Suprapubic skin (tissue), 4 donors: ENCODE measurements around the gene RPS6KA2. TPM values are rescaled to one million over a fixed set of nuclear protein-coding genes. Genes with fewer than 3 reads are reported as not detected.

ENCODE experiments used
- DNase-seq, 2 donors: peaks; one replicate each; pipeline ENCODE4 v3.0.0-alpha.2; 2019; ENCODE audit warnings: low spot score in 2 of 2
- H3K27ac ChIP-seq: fragments of 200-600 bp; sonication (generic); one replicate; pipeline ENCODE4 v1.5.1; 2019
- H3K27me3 ChIP-seq: fragments of 200-600 bp; sonication (generic); one replicate; pipeline ENCODE4 v1.5.1; 2019
- H3K36me3 ChIP-seq: fragments of 200-600 bp; sonication (generic); one replicate; pipeline ENCODE4 v1.5.1; 2019
- H3K4me1 ChIP-seq: fragments of 200-600 bp; sonication (generic); one replicate; pipeline ENCODE4 v1.5.1; 2019
- H3K4me3 ChIP-seq: fragments of 200-600 bp; sonication (generic); one replicate; pipeline ENCODE4 v1.5.1; 2019; ENCODE audit warnings: mild to moderate bottlenecking
- H3K9me3 ChIP-seq: fragments of 200-600 bp; sonication (generic); one replicate; pipeline ENCODE4 v1.5.1; 2019
- CTCF ChIP-seq, 2 donors: fragments of 200-600 bp in 1 of 2; fragments of 450-650 bp in 1 of 2; sonication (generic) in 1 of 2; IDR thresholded peaks; one replicate each; pipeline ENCODE4 v1.5.1; 2016 to 2019; ENCODE audit warnings: antibody characterized with exemption in 2 of 2, mild to moderate bottlenecking in 1 of 2, moderate library complexity in 1 of 2
- EP300 ChIP-seq: sonication (generic); formaldehyde crosslinking; IDR thresholded peaks from one replicate; pipeline ENCODE4 v1.6.1; 2017; ENCODE audit warnings: antibody characterized with exemption
- POLR2A ChIP-seq, 2 donors: fragments of 450-650 bp; IDR thresholded peaks; one replicate each; pipeline ENCODE4 v1.6.1; 2017; ENCODE audit warnings: antibody characterized with exemption in 2 of 2, mild to moderate bottlenecking in 2 of 2, moderate library complexity in 2 of 2
- POLR2AphosphoS5 ChIP-seq, 3 donors: sonication (generic); formaldehyde crosslinking; IDR thresholded peaks; one replicate each; pipeline ENCODE4 v1.6.1; 2017; ENCODE audit warnings: antibody characterized with exemption in 3 of 3
- WGBS: methylation state at CpG from one replicate; pipeline ENCODE4 v1.1.5; 2018; 5-methylcytosine and 5-hydroxymethylcytosine counted together
- total RNA-seq, 4 donors: library from RNA; depleted of rRNA; stranded (reverse); fragments of >200 nt; gene quantifications; one replicate each; pipeline ENCODE4 v1.1.0, GENCODE V29; 2016

RPS6KA2 gene
- total RNA-seq, 4 donors from 2014 or later, result 24.2 to 38.5 (median 32.3) TPM

GRCh38 chr6:166436195-166437139, 190.6 kb downstream of the RPS6KA2 start:
- Histone ChIP-seq H3K4me3 (no peak overlapping the region), H3K9me3 (no peaks in the 10 kb centered on the region), H3K4me1 (peaks cover 12% of the 10 kb centered on the region), H3K27ac (no peak overlapping the region), H3K27me3 (no peaks in the 10 kb centered on the region), H3K36me3 (peaks cover 9% of the 10 kb centered on the region)
- TF ChIP-seq CTCF (IDR thresholded peaks at IDR 0.05) (no peak), POLR2AphosphoS5 (IDR thresholded peaks at IDR 0.05) (no peak), POLR2A (IDR thresholded peaks at IDR 0.05) (no peak), EP300 (no peak)
- DNase-seq, result no peak
- 83% methylated on average over 22 of the region's 24 CpGs for WGBS

GRCh38 chr6:166435574-166435973, 191.5 kb downstream of the RPS6KA2 start:
- TF ChIP-seq EP300, result no peak
- peak in 1 of 2 donors; percentile 25 for TF ChIP-seq CTCF (IDR thresholded peaks at IDR 0.05)
- Histone ChIP-seq H3K27ac (no peak overlapping the region), H3K36me3 (peaks cover 17% of the 10 kb centered on the region), H3K4me3 (no peak overlapping the region), H3K4me1 (peaks cover 12% of the 10 kb centered on the region), H3K27me3 (no peaks in the 10 kb centered on the region), H3K9me3 (no peaks in the 10 kb centered on the region)
- DNase-seq, result no peak
- WGBS, result 0% methylated on average over 1 of the region's 10 CpGs

GRCh38 chr6:166434336-166434735, 192.7 kb downstream of the RPS6KA2 start:
- Histone ChIP-seq H3K27me3 (no peaks in the 10 kb centered on the region), H3K9me3 (no peaks in the 10 kb centered on the region), H3K36me3 (peaks cover 29% of the 10 kb centered on the region), H3K4me3 (no peak overlapping the region), H3K4me1 (peaks cover 12% of the 10 kb centered on the region), H3K27ac (no peak overlapping the region)
- WGBS, result 58% methylated on average over 5 of the region's 5 CpGs
- DNase-seq, result no peak
- no peak for TF ChIP-seq POLR2A (IDR thresholded peaks at IDR 0.05)
- no peak for TF ChIP-seq CTCF (IDR thresholded peaks at IDR 0.05)
- no peak for TF ChIP-seq POLR2AphosphoS5 (IDR thresholded peaks at IDR 0.05)
- no peak for TF ChIP-seq EP300

- H3K4me1 ChIP-seq, result peaks cover 12% of the 10 kb centered on the region
- no peak overlapping the region for H3K27ac ChIP-seq
- no peaks in the 10 kb centered on the region for H3K9me3 ChIP-seq
- TF ChIP-seq CTCF (IDR thresholded peaks at IDR 0.05) (no peak), EP300 (no peak), POLR2A (IDR thresholded peaks at IDR 0.05) (no peak), POLR2AphosphoS5 (IDR thresholded peaks at IDR 0.05) (no peak)
- peaks cover 30% of the 10 kb centered on the region for H3K36me3 ChIP-seq
- H3K27me3 ChIP-seq, result no peaks in the 10 kb centered on the region
- H3K4me3 ChIP-seq, result no peak overlapping the region
- 94% methylated on average over 10 of the region's 10 CpGs for WGBS
- DNase-seq, result no peak
Measured at GRCh38 chr6:166433096-166433495, 194.0 kb downstream of the RPS6KA2 start.

GRCh38 chr6:166430269-166430668, 196.8 kb downstream of the RPS6KA2 start:
- WGBS, result 98% methylated on average over 17 of the region's 17 CpGs
- Histone ChIP-seq H3K27me3 (no peaks in the 10 kb centered on the region), H3K27ac (no peak overlapping the region), H3K36me3 (peaks cover 30% of the 10 kb centered on the region), H3K4me3 (no peak overlapping the region), H3K9me3 (no peaks in the 10 kb centered on the region), H3K4me1 (no peaks in the 10 kb centered on the region)
- DNase-seq, result no peak
- TF ChIP-seq CTCF (IDR thresholded peaks at IDR 0.05), result no peak
- TF ChIP-seq EP300, result no peak
- TF ChIP-seq POLR2A (IDR thresholded peaks at IDR 0.05), result no peak
- no peak for TF ChIP-seq POLR2AphosphoS5 (IDR thresholded peaks at IDR 0.05)
